H1 (cell line): ENCODE data around the gene TRIM39. TPM values are rescaled to one million over a fixed set of nuclear protein-coding genes. Genes with fewer than 3 reads are reported as not detected.

Experiments
- CTCF ChIA-PET: fragments of 300-600 bp; sonication (Branson Sonifier 250); formaldehyde crosslinking; loops from one replicate; lab custom pipeline; 2021; ENCODE audit not compliant: partially characterized antibody; lab: Charles Lee
- POLR2A ChIA-PET: fragments of 300-600 bp; sonication (Branson Sonifier 250); formaldehyde crosslinking; loops from one replicate; lab custom pipeline; 2021; ENCODE audit warnings: inconsistent platforms; ENCODE audit not compliant: partially characterized antibody; lab: Charles Lee
- DNase-seq, 2 experiments: peaks; one replicate each; pipeline versions ENCODE4 v3.0.0 to v3.0.0-alpha.2; 2010 to 2022; ENCODE audit warnings: low spot score in 2 of 2, low read depth in 1 of 2, mixed read lengths in 1 of 2
- FAIRE-seq: peaks from 2 replicates; lab custom pipeline; 2011; peaks lifted over from hg19 to GRCh38; lab: Jason Lieb, UNC
- H2AFZ ChIP-seq: 2 replicates; pipeline ENCODE4 v1.8.1; 2012; ENCODE audit warnings: low read length, inconsistent platforms
- H2AK5ac ChIP-seq: 2 replicates; pipeline ENCODE4 v1.6.1; 2013; ENCODE audit warnings: low read depth, low read length
- H2BK120ac ChIP-seq: replicated peaks from 2 replicates; pipeline ENCODE3; 2013; ENCODE audit warnings: low read depth, low read length, inconsistent platforms
- H2BK12ac ChIP-seq: 2 replicates; pipeline ENCODE4 v1.6.1; 2013; ENCODE audit warnings: low read depth, low read length
- H2BK15ac ChIP-seq: 2 replicates; pipeline ENCODE4 v1.6.1; 2013; ENCODE audit warnings: low read length
- H2BK20ac ChIP-seq: 2 replicates; pipeline ENCODE4 v1.6.1; 2013; ENCODE audit warnings: low read length
- H2BK5ac ChIP-seq: 2 replicates; pipeline ENCODE4 v1.6.1; 2013; ENCODE audit warnings: low read depth, low read length
- H3K14ac ChIP-seq: 2 replicates; pipeline ENCODE4 v1.6.1; 2013; ENCODE audit warnings: inconsistent platforms; ENCODE audit not compliant: insufficient read length
- H3K18ac ChIP-seq: 2 replicates; pipeline ENCODE4 v1.6.1; 2013; ENCODE audit warnings: low read length; ENCODE audit errors: extremely low read depth
- H3K23ac ChIP-seq: 2 replicates; pipeline ENCODE4 v1.6.1; 2013; ENCODE audit warnings: inconsistent platforms; ENCODE audit not compliant: insufficient read length
- H3K23me2 ChIP-seq: 2 replicates; pipeline ENCODE4 v1.6.1; 2013; ENCODE audit warnings: low read depth, low read length
- H3K27ac ChIP-seq: 2 replicates; pipeline ENCODE4 v1.6.1; 2011; ENCODE audit warnings: low read depth, low read length, inconsistent platforms
- H3K27me3 ChIP-seq, 4 experiments: replicated peaks in 1 of 4; 1 replicate in 1 of 4; 2 replicates in 3 of 4; pipeline versions ENCODE4 v1.6.1 to v1.8.1; 2011 to 2013; ENCODE audit warnings: low read length in 3 of 4, mild to moderate bottlenecking in 3 of 4, inconsistent platforms in 2 of 4, mixed read lengths in 2 of 4, moderate library complexity in 1 of 4; ENCODE audit not compliant: control insufficient read depth in 3 of 4, insufficient read depth in 3 of 4; ENCODE audit errors: extremely low read depth in 1 of 4
- H3K36me3 ChIP-seq, 4 experiments: 2 replicates each; pipeline versions ENCODE4 v1.6.1 to v1.8.1; 2011 to 2013; ENCODE audit warnings: mild to moderate bottlenecking in 4 of 4, low read length in 3 of 4, moderate library complexity in 2 of 4, control low read depth in 1 of 4, inconsistent platforms in 1 of 4; ENCODE audit not compliant: insufficient read depth in 4 of 4, control insufficient read depth in 2 of 4
- H3K4ac ChIP-seq: replicated peaks from 2 replicates; pipeline ENCODE3; 2013; ENCODE audit warnings: low read length, low read depth, mixed read lengths, inconsistent platforms; ENCODE audit not compliant: insufficient read length
- H3K4me1 ChIP-seq, 4 experiments: replicated peaks in 1 of 4; 1 replicate in 1 of 4; 2 replicates in 3 of 4; pipeline versions ENCODE4 v1.6.1 to v1.8.1; 2011 to 2013; ENCODE audit warnings: low read length in 3 of 4, inconsistent platforms in 2 of 4, mixed read lengths in 1 of 4; ENCODE audit not compliant: insufficient read depth in 4 of 4, control insufficient read depth in 3 of 4
- H3K4me2 ChIP-seq, 2 experiments: 2 replicates each; pipeline versions ENCODE4 v1.6.1 to v1.8.1; 2011 to 2013; ENCODE audit warnings: low read depth in 2 of 2, low read length in 2 of 2, control low read depth in 1 of 2, inconsistent platforms in 1 of 2, mild to moderate bottlenecking in 1 of 2; ENCODE audit not compliant: insufficient read depth in 1 of 2
- H3K4me3 ChIP-seq, 4 experiments: fragments of 200-600, 300-600 bp in 1 of 4; sonication (generic), shearing (Covaris generic), sonication (Bioruptor Twin) in 1 of 4; 2 replicates each; pipeline versions ENCODE4 v1.5.1 to v1.8.1; 2011 to 2016; ENCODE audit warnings: low read length in 4 of 4, low read depth in 3 of 4, control low read depth in 2 of 4, inconsistent platforms in 2 of 4, mild to moderate bottlenecking in 2 of 4, mixed read lengths in 1 of 4, moderate library complexity in 1 of 4; ENCODE audit not compliant: insufficient read depth in 2 of 4; ENCODE audit errors: extremely low read depth in 1 of 4
- H3K56ac ChIP-seq: replicated peaks from 2 replicates; pipeline ENCODE3; 2013; ENCODE audit warnings: low read depth, mild to moderate bottlenecking, mixed read lengths, low read length, inconsistent platforms; ENCODE audit not compliant: insufficient read length
- H3K79me1 ChIP-seq: 2 replicates; pipeline ENCODE4 v1.6.1; 2013; ENCODE audit warnings: low read depth, low read length, control low read depth
- H3K79me2 ChIP-seq, 2 experiments: 2 replicates each; pipeline versions ENCODE4 v1.6.1 to v1.8.1; 2012 to 2013; ENCODE audit warnings: low read length in 2 of 2, mild to moderate bottlenecking in 2 of 2, inconsistent platforms in 1 of 2; ENCODE audit not compliant: insufficient read depth in 2 of 2, control insufficient read depth in 1 of 2
- H3K9ac ChIP-seq, 4 experiments: replicated peaks in 1 of 4; 1 replicate in 1 of 4; 2 replicates in 3 of 4; pipeline versions ENCODE4 v1.6.1 to v1.8.1; 2011 to 2013; ENCODE audit warnings: low read depth in 3 of 4, low read length in 3 of 4, control low read depth in 2 of 4, mild to moderate bottlenecking in 2 of 4, moderate library complexity in 2 of 4, inconsistent platforms in 1 of 4; ENCODE audit errors: extremely low read depth in 1 of 4
- H3K9me3 ChIP-seq, 2 experiments: 2 replicates each; pipeline versions ENCODE4 v1.6.1 to v1.8.1; 2012 to 2013; ENCODE audit warnings: mild to moderate bottlenecking in 2 of 2, moderate library complexity in 2 of 2, control low read depth in 1 of 2, inconsistent platforms in 1 of 2, low read depth in 1 of 2, low read length in 1 of 2, mixed read lengths in 1 of 2; ENCODE audit not compliant: insufficient read depth in 2 of 2
- H4K20me1 ChIP-seq, 2 experiments: replicated peaks in 1 of 2; 2 replicates each; pipeline versions ENCODE3 to v1.8.1; 2011 to 2013; ENCODE audit warnings: inconsistent platforms in 2 of 2, low read length in 2 of 2, mild to moderate bottlenecking in 1 of 2; ENCODE audit not compliant: insufficient read depth in 2 of 2, control insufficient read depth in 1 of 2
- H4K5ac ChIP-seq: 2 replicates; pipeline ENCODE4 v1.6.1; 2013; ENCODE audit warnings: low read length, low read depth, mixed read lengths, inconsistent platforms; ENCODE audit not compliant: insufficient read length
- H4K8ac ChIP-seq: 2 replicates; pipeline ENCODE4 v1.8.0; 2013; ENCODE audit warnings: mild to moderate bottlenecking, moderate library complexity, low read length, inconsistent platforms; ENCODE audit not compliant: insufficient read depth; ENCODE audit errors: extremely low read depth
- H4K91ac ChIP-seq: replicated peaks from 2 replicates; pipeline ENCODE3; 2013; ENCODE audit warnings: low read length, mixed read lengths, inconsistent platforms; ENCODE audit not compliant: insufficient read length
- BCL11A ChIP-seq, 2 experiments: IDR thresholded peaks; one replicate each; pipeline ENCODE4 v1.6.1; 2011; ENCODE audit warnings: low read depth in 2 of 2, low read length in 2 of 2, mild to moderate bottlenecking in 2 of 2
- BRCA1 ChIP-seq: IDR thresholded peaks from 2 replicates; pipeline ENCODE4 v1.6.1; 2012; ENCODE audit warnings: low read depth, low read length, improper control_type of control experiment
- EGR1 ChIP-seq: IDR thresholded peaks from 2 replicates; pipeline ENCODE4 v1.6.1; 2011; ENCODE audit warnings: low read depth, low read length, borderline replicate concordance
- EZH2 ChIP-seq: fragments of 200-600 bp; sonication (generic); IDR thresholded peaks from 2 replicates; pipeline ENCODE4 v1.7.1; 2012; ENCODE audit warnings: low read depth, mild to moderate bottlenecking, moderate library complexity, low read length, inconsistent platforms; ENCODE audit not compliant: severe bottlenecking
- GABPA ChIP-seq: IDR thresholded peaks from 2 replicates; pipeline ENCODE4 v1.6.1; 2011; ENCODE audit warnings: mild to moderate bottlenecking, low read length, moderate library complexity, borderline replicate concordance; ENCODE audit not compliant: insufficient read depth
- HDAC6 ChIP-seq: IDR thresholded peaks from one replicate; pipeline ENCODE4 v1.7.1; 2012; ENCODE audit warnings: low read depth, mild to moderate bottlenecking, inconsistent platforms, low read length, moderate library complexity
- KDM1A ChIP-seq: fragments of 200-600, 300-600 bp; sonication (generic); IDR thresholded peaks from 2 replicates; pipeline ENCODE4 v1.7.1; 2016; ENCODE audit warnings: mild to moderate bottlenecking, low read length, borderline replicate concordance
- NRF1 ChIP-seq: IDR thresholded peaks from 2 replicates; pipeline ENCODE4 v1.6.1; 2011; ENCODE audit warnings: mild to moderate bottlenecking, low read depth, low read length, improper control_type of control experiment
- PHF8 ChIP-seq: fragments of 200-600 bp; sonication (generic); conservative IDR thresholded peaks from 2 replicates; pipeline ENCODE4 v1.7.1; 2012; ENCODE audit warnings: low read depth, mild to moderate bottlenecking, inconsistent platforms, low read length, moderate library complexity
- POLR2AphosphoS5 ChIP-seq: IDR thresholded peaks from 2 replicates; pipeline ENCODE4 v1.6.1; 2011; ENCODE audit warnings: low read depth, low read length
- SAP30 ChIP-seq: fragments of 300-600 bp; sonication (generic); IDR thresholded peaks from 2 replicates; pipeline ENCODE4 v1.7.1; 2012; ENCODE audit warnings: low read length, moderate library complexity, mild to moderate bottlenecking, inconsistent platforms; ENCODE audit not compliant: insufficient read depth, insufficient replicate concordance
- SIX5 ChIP-seq: IDR thresholded peaks from 2 replicates; pipeline ENCODE4 v1.6.1; 2011; ENCODE audit warnings: mild to moderate bottlenecking, low read depth, low read length
- TEAD4 ChIP-seq: IDR thresholded peaks from 2 replicates; pipeline ENCODE4 v1.6.1; 2012; ENCODE audit warnings: low read depth, low read length, inconsistent platforms, mixed read lengths
- WGBS, 2 experiments: shearing (Covaris generic) in 1 of 2; methylation state at CpG; one replicate each; pipeline versions ENCODE4 v1.1.6 to v1.1.7; 2013 to 2015; ENCODE audit warnings: low lambda C conversion rate in 2 of 2, mixed read lengths in 2 of 2, inconsistent platforms in 1 of 2, low coverage in 1 of 2, missing lambda C conversion rate in 1 of 2; ENCODE audit not compliant: insufficient replicate concordance in 2 of 2, insufficient coverage in 1 of 2, insufficient read length in 1 of 2; ENCODE audit errors: extremely low coverage in 1 of 2, missing lambda C conversion rate in 1 of 2; 5-methylcytosine and 5-hydroxymethylcytosine counted together
- polyA plus RNA-seq, 7 experiments: library from polyadenylated mRNA; depleted of rRNA in 3 of 7; stranded (reverse) in 5 of 7; unstranded in 2 of 7; fragments of >200 nt in 5 of 7; fragments of 200-250 nt in 2 of 7; gene quantifications; 1 replicate in 5 of 7; 2 replicates in 1 of 7; 4 replicates in 1 of 7; pipeline versions ENCODE4 v1.2.1 to v1.2.3, GENCODE V29; 2011 to 2013; ENCODE audit warnings: missing spikeins in 2 of 7, mixed read lengths in 2 of 7
- total RNA-seq: library from RNA; stranded (reverse); fragmentation: NEBNext Ultra II Directional; extraction: Animal tissue kit (Norgen Biotek cat#: 25700); gene quantifications from 2 replicates; pipeline ENCODE4 v1.2.1, GENCODE V29; 2021
- TF ChIP-seq, protein P1 (sequence below): IDR thresholded peaks from 2 replicates; pipeline ENCODE4 v1.6.1; 2012; ENCODE audit warnings: inconsistent platforms

Gene TRIM39
- total and polyA plus RNA-seq, 2 of the 8 experiments (the other 6 are each of a cell fraction or from before 2014, with no cell fraction given) = 7.3 to 26.1 TPM

DNA sequence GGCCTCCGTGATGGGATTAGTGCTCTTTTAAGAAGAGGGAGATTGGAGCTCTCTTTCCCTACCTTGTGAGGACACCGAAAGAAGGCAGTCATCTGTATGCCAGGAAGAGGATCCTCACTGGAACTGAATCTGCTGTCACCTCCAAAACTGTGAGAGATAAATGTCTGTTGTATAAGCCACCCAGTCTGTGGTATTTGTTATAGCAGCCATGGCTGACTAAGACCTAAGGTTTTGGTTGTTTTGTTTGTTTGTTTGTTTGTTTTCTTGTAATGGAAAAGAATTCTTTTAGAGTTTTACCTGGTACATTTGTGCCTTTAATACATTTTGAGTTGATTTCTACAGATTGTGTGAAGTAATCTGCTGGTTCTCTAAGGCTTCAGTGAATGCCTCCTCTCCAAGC is 25.8 kb downstream of the TRIM39 start:
- Histone ChIP-seq H4K8ac (no peak overlapping the region), H2AK5ac (no peak overlapping the region), H3K4me1 (peaks cover 0 to 3% (median 2%) of the 10 kb centered on the region in 4 experiments; a peak in 3 of 7 replicates), H2BK12ac (no peak overlapping the region), H3K56ac (no peak overlapping the region), H3K14ac (no peak overlapping the region), H3K79me1 (no peaks in the 10 kb centered on the region), H2BK5ac (no peak overlapping the region), H3K18ac (no peak overlapping the region), H4K91ac (no peak overlapping the region), H3K9ac (no peak overlapping the region), H3K4me3 (no peak overlapping the region), H3K4me2 (no peak overlapping the region), H3K27me3 (no peaks in the 10 kb centered on the region), H3K79me2 (no peaks in the 10 kb centered on the region), H4K5ac (no peak overlapping the region), H3K23me2 (no peaks in the 10 kb centered on the region), H4K20me1 (no peaks in the 10 kb centered on the region), H3K36me3 (no peaks in the 10 kb centered on the region), H3K23ac (no peak overlapping the region), H2AFZ (no peak overlapping the region), H3K27ac (no peak overlapping the region), H2BK20ac (no peak overlapping the region), H3K4ac (no peak overlapping the region), H2BK15ac (no peak overlapping the region), H2BK120ac (no peak overlapping the region), H3K9me3 (no peaks in the 10 kb centered on the region)
- WGBS, 2 experiments = 85% methylated on average over 2 of the region's 2 CpGs; no CpG with 5 or more reads in 1 of the 2 experiments
- no peak for DNase-seq
- no peak for FAIRE-seq
- ChIA-PET POLR2A (interaction anchor here (1.2 kb wide), 1 partner anchor 92 kb away, joined by 3 read pairs; no protein-coding TSS in a partner anchor), CTCF (interaction anchor here (0.8 to 1.4 kb wide), 3 partner anchors 45 to 731 kb away, joined by 3 to 5 read pairs (median 3); no protein-coding TSS in a partner anchor)
- TF ChIP-seq TEAD4 = no peak
- TF ChIP-seq EZH2 = no peak
- no peak for TF ChIP-seq SIX5
- no peak for TF ChIP-seq SAP30
- no peak for TF ChIP-seq POLR2AphosphoS5
- no peak for TF ChIP-seq GABPA
- no peak for TF ChIP-seq KDM1A
- no peak for TF ChIP-seq BRCA1
- TF ChIP-seq HDAC6 = no peak
- TF ChIP-seq NRF1 = no peak
- no peak for TF ChIP-seq EGR1
- TF ChIP-seq, protein P1, sequence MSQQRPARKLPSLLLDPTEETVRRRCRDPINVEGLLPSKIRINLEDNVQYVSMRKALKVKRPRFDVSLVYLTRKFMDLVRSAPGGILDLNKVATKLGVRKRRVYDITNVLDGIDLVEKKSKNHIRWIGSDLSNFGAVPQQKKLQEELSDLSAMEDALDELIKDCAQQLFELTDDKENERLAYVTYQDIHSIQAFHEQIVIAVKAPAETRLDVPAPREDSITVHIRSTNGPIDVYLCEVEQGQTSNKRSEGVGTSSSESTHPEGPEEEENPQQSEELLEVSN = no peak
- no peak for TF ChIP-seq BCL11A (IDR thresholded peaks at IDR 0.05; ENCODE audit: low read depth in 2 of 2, low read length in 2 of 2)
- TF ChIP-seq PHF8 = no peak
